ENCODE data around the gene PTPRN. TPM values are rescaled to one million over a fixed set of nuclear protein-coding genes. Genes with fewer than 3 reads are reported as not detected.

The PTPRN gene
- total and polyA plus RNA-seq, 11 donors: 0.12 to 0.93 (median 0.39) TPM; not detected in 7

GRCh38 chr2:219274361-219274921, 34.8 kb downstream of the PTPRN start:
- intact Hi-C loops (cut with DNase I): no loop called here
- Histone ChIP-seq H3K27ac (peak overlapping the region; percentile 55 to 98 (median 88)), H3K9me3 (no peaks in the 10 kb centered on the region), H3K27me3 (no peaks in the 10 kb centered on the region), H3K4me1 (peaks cover 7 to 33% (median 24%) of the 10 kb centered on the region in 12 donors), H3K4me3 (no peak overlapping the region), H3K36me3 (no peaks in the 10 kb centered on the region)
- TF ChIP-seq POLR2A (IDR thresholded peaks at IDR 0.05): no peak
- TF ChIP-seq, protein P1, sequence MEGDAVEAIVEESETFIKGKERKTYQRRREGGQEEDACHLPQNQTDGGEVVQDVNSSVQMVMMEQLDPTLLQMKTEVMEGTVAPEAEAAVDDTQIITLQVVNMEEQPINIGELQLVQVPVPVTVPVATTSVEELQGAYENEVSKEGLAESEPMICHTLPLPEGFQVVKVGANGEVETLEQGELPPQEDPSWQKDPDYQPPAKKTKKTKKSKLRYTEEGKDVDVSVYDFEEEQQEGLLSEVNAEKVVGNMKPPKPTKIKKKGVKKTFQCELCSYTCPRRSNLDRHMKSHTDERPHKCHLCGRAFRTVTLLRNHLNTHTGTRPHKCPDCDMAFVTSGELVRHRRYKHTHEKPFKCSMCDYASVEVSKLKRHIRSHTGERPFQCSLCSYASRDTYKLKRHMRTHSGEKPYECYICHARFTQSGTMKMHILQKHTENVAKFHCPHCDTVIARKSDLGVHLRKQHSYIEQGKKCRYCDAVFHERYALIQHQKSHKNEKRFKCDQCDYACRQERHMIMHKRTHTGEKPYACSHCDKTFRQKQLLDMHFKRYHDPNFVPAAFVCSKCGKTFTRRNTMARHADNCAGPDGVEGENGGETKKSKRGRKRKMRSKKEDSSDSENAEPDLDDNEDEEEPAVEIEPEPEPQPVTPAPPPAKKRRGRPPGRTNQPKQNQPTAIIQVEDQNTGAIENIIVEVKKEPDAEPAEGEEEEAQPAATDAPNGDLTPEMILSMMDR (IDR thresholded peaks at IDR 0.05): no peak
- peak in 4 of 5 donors; percentile 54 to 77 (median 68) for DNase-seq
- WGBS, 4 donors: 4 to 33% (median 24%) methylated on average over 3 to 6 of the region's 6 CpGs
- ATAC-seq: peak; percentile 25 to 52 (median 45)

DNA sequence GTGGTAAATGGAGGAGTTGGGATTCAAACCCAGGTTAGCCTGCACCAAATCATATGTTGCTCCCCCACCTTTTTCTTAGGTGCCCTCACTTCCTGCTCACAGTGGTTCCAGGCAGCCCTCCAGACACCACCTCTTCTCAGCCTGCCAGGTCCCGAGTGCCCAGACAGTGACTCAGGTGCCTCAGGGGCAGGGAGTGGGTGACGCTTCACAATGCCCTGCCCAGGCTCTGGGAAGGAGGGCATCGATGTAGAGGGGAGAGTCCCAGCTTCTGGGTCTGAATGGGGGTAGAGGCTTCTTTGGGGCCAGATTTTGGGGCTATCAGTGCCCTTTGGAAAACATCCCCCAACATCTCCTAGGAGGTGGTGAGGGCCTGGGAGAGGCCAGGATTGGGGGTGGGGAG, 35.3 kb downstream of the PTPRN start:
- intact Hi-C loops (cut with DNase I): no loop called here
- WGBS, 4 donors: 65 to 76% (median 73%) methylated on average over 3 of the region's 3 CpGs
- Histone ChIP-seq H3K36me3 (no peaks in the 10 kb centered on the region), H3K4me1 (peaks cover 7 to 36% (median 22%) of the 10 kb centered on the region in 12 donors), H3K9me3 (no peaks in the 10 kb centered on the region), H3K27me3 (no peaks in the 10 kb centered on the region), H3K27ac (peak overlapping the region; percentile 55 to 98 (median 88)), H3K4me3 (no peak overlapping the region)
- no peak for TF ChIP-seq POLR2A (IDR thresholded peaks at IDR 0.05)
- TF ChIP-seq, protein P1 (IDR thresholded peaks at IDR 0.05): no peak
- ATAC-seq (peak in 1 of 4 donors; percentile 21), DNase-seq (peak in 2 of 5 donors; percentile 9 to 43)

GRCh38 chr2:219272995-219273394, 36.2 kb downstream of the PTPRN start:
- Histone ChIP-seq H3K27ac (peak overlapping the region in 4 of 12 donors; percentile 79 to 98 (median 90)), H3K4me1 (peaks cover 2 to 27% (median 13%) of the 10 kb centered on the region in 12 donors), H3K4me3 (no peak overlapping the region), H3K27me3 (no peaks in the 10 kb centered on the region), H3K9me3 (no peaks in the 10 kb centered on the region), H3K36me3 (no peaks in the 10 kb centered on the region)
- TF ChIP-seq, protein P1 (IDR thresholded peaks at IDR 0.05): no peak
- TF ChIP-seq POLR2A (IDR thresholded peaks at IDR 0.05): no peak
- intact Hi-C loops (cut with DNase I): no loop called here
- peak in 1 of 5 donors; percentile 39 for DNase-seq
- peak in 1 of 4 donors; percentile 42 for ATAC-seq
- 61 to 79% (median 62%) methylated on average over 2 of the region's 2 CpGs for WGBS, 4 donors

DNA sequence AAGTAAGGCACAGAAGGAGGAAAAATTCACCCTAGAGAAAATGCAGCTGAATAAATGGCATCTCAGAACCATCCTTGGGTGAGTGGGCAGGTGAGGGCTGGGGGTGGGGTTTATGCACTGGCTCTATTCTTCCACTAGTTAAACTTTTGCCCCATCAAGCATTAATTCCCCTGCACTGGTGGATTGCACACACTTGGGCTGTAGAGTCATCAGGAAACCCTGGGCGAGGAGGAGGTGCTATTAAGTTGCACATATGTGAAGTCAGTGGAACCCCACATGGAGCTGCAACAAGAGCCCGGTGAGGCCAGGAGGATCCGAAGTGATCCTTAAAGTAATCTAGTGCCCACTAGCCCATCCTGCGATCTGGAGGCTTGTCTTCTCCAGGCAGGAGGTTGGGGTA, 36.8 kb downstream of the PTPRN start:
- intact Hi-C loops (cut with DNase I): no loop called here
- H3K36me3 ChIP-seq: no peaks in the 10 kb centered on the region
- 82 to 90% (median 86%) methylated on average over 4 of the region's 4 CpGs for WGBS, 4 donors
- no peak overlapping the region for H3K4me3 ChIP-seq
- no peak for TF ChIP-seq POLR2A (IDR thresholded peaks at IDR 0.05)
- TF ChIP-seq, protein P1 (IDR thresholded peaks at IDR 0.05): no peak
- H3K4me1 ChIP-seq: peaks cover 0 to 21% (median 9%) of the 10 kb centered on the region in 12 donors
- H3K27ac ChIP-seq: no peak overlapping the region
- H3K9me3 ChIP-seq: no peaks in the 10 kb centered on the region
- ATAC-seq: no peak
- H3K27me3 ChIP-seq: no peaks in the 10 kb centered on the region
- peak in 1 of 5 donors; percentile 3 for DNase-seq
